ENCODE data around the gene CKAP2L. TPM values are rescaled to one million over a fixed set of nuclear protein-coding genes. Genes with fewer than 3 reads are reported as not detected.

CKAP2L gene
- total and polyA plus RNA-seq, 9 of the 15 experiments (the other 6 are each of a cell fraction or from before 2014, with no cell fraction given), result 10.4 to 21.9 (median 14.2) TPM

GRCh38 chr2:112720785-112721184 is 43.6 kb downstream of the CKAP2L start, which contains the start of gene NT5DC4:
Gene NT5DC4 (plus strand): TSS chr2:112721020. CDS start chr2:112721080, 60 bp downstream.
- no peaks in the 10 kb centered on the region for H3K9me1 ChIP-seq (ENCODE audit: control insufficient read depth, insufficient read depth, low read length)
- intact Hi-C loops (cut with micrococcal nuclease) (loop anchor here (10.0 kb wide), 1 partner anchor 236 kb away; the partner anchor contains the start of gene TTL), in situ Hi-C loops (cut with MboI) (no loop called here)
- H2AFZ ChIP-seq (ENCODE audit: low read depth, low read length), result peak within 1 kb of the TSS; percentile 64
- DNase-seq (ENCODE audit: extremely low read depth in 1 of 4, low spot score in 3 of 4), result peak; percentile 77 to 86 (median 81)
- ATAC-seq, result peak; percentile 80
- ChIA-PET CTCF (ENCODE audit: low intra/inter-chr PET ratio) (interaction anchor here (0.6 kb wide), 2 partner anchors 68 to 129 kb away, joined by 3 read pairs; no protein-coding TSS in a partner anchor), POLR2A (interaction anchor here (0.6 to 1.4 kb wide), 3 partner anchors 13 to 89 kb away, joined by 3 to 6 read pairs (median 4); partner anchors contain the start of gene SLC20A1)
- no peak within 1 kb of the TSS; the same call in 2 of the 3 replicates for H3K27ac ChIP-seq (ENCODE audit: extremely low read depth, low read depth, low read length)
- H3K4me1 ChIP-seq (replicated peaks in 1 of 2; ENCODE audit: control insufficient read depth in 2 of 2, insufficient read depth in 2 of 2, low read length in 2 of 2), result peaks cover 18 to 48% of the 10 kb centered on the region in 2 experiments; a peak in 4 of 5 replicates
- WGBS (ENCODE audit: insufficient coverage, low coverage, missing lambda C conversion rate), result 33% methylated on average over 6 of the region's 6 CpGs
- no TSS peak for BruUV-seq (replicated peaks)
- H3K36me3 ChIP-seq (ENCODE audit: control insufficient read depth, insufficient read depth, low read length), result no peaks in the 10 kb centered on the region
- no peaks in the 10 kb centered on the region for H3K79me2 ChIP-seq (ENCODE audit: control insufficient read depth, insufficient read depth, low read length)
- H3K4me2 ChIP-seq (ENCODE audit: insufficient read depth, low read length), result peak within 1 kb of the TSS; percentile 41
- peak within 1 kb of the TSS; percentile 5 to 70 for H3K9ac ChIP-seq (ENCODE audit: insufficient read depth in 1 of 2, low read depth in 2 of 2, low read length in 2 of 2)
- peaks cover 1% of the 10 kb centered on the region; the same call in 1 of the 2 replicates for H3K9me3 ChIP-seq (replicated peaks; ENCODE audit: control insufficient read depth, insufficient read depth, low read depth, low read length)
- H3K27me3 ChIP-seq (ENCODE audit: control insufficient read depth in 2 of 2, insufficient read depth in 2 of 2, low read length in 2 of 2), result no peaks in the 10 kb centered on the region
- no peaks in the 10 kb centered on the region for H4K20me1 ChIP-seq (replicated peaks; ENCODE audit: control insufficient read depth, insufficient read depth, low read length)
- FAIRE-seq, result peak; percentile 86
- no peak within 1 kb of the TSS for H3K4me3 ChIP-seq
- TF ChIP-seq REST (IDR thresholded peaks at IDR 0.05; ENCODE audit: borderline replicate concordance), result peak; percentile 43; the same call in 1 of the 2 replicates
- no peak for TF ChIP-seq REST (CRISPR knock-in tag; IDR thresholded peaks at IDR 0.05; ENCODE audit: low read depth)
- no peak for TF ChIP-seq ZBTB8A (IDR thresholded peaks at IDR 0.05; ENCODE audit: partially characterized antibody)
- no peak for TF ChIP-seq ADNP (tag; IDR thresholded peaks at IDR 0.05)
- TF ChIP-seq GATA2 (CRISPR knock-in tag; IDR thresholded peaks at IDR 0.05), result no peak
- TF ChIP-seq VEZF1 (CRISPR knock-in tag; IDR thresholded peaks at IDR 0.05), result no peak
- no peak for TF ChIP-seq FUS (optimal IDR thresholded peaks at IDR 0.05; ENCODE audit: low read depth, low read length)
- no peak for TF ChIP-seq RBM25 (IDR thresholded peaks at IDR 0.05; ENCODE audit: low read depth, low read length, severe bottlenecking)
